GM21529 (cell line): ENCODE measurements around the gene PDGFA.

Source experiments
- ATAC-seq: cut with Tn5 transposase; IDR thresholded peaks from one replicate; pipeline ENCODE4 v1.9.1; 2021; ENCODE audit not compliant: unreplicated experiment

The PDGFA gene

GRCh38 chr7:491958-492713 is 27.5 kb downstream of the PDGFA start:
- ATAC-seq: no peak

GRCh38 chr7:491292-491957 is 28.2 kb downstream of the PDGFA start:
- ATAC-seq: no peak

GRCh38 chr7:490461-491291 is 29.0 kb downstream of the PDGFA start:
- no peak for ATAC-seq

GRCh38 chr7:489876-490275 is 29.8 kb downstream of the PDGFA start:
- no peak for ATAC-seq

- no peak for ATAC-seq
Observed at GRCh38 chr7:486216-486743, 33.4 kb downstream of the PDGFA start.

GRCh38 chr7:485188-486081 is 34.2 kb downstream of the PDGFA start:
- no peak for ATAC-seq

GRCh38 chr7:484356-485101 is 35.1 kb downstream of the PDGFA start:
- ATAC-seq: no peak

GRCh38 chr7:483656-484355 is 35.8 kb downstream of the PDGFA start:
- no peak for ATAC-seq

GRCh38 chr7:482521-483083 is 37.0 kb downstream of the PDGFA start:
- no peak for ATAC-seq

- no peak for ATAC-seq
Observed at GRCh38 chr7:481219-481930, 38.3 kb downstream of the PDGFA start.

GRCh38 chr7:480531-481218 is 39.0 kb downstream of the PDGFA start:
- no peak for ATAC-seq

- no peak for ATAC-seq
Observed at GRCh38 chr7:479948-480499, 39.6 kb downstream of the PDGFA start.

GRCh38 chr7:479115-479947 is 40.3 kb downstream of the PDGFA start:
- ATAC-seq: no peak

GRCh38 chr7:477626-478220 is 41.9 kb downstream of the PDGFA start:
- no peak for ATAC-seq

- no peak for ATAC-seq
Observed at GRCh38 chr7:476736-477360, 42.8 kb downstream of the PDGFA start.
